GM19463 (cell line): ENCODE results near the gene MUC20.
A peak's percentile ranks its signal among the peaks of the same experiment; 100 is the strongest.
"Not testable (repeated sequence)": the region's sequence is repeated elsewhere in the genome, so short reads cannot be mapped to it uniquely, and the experiment has no call there.

Source experiments
- ATAC-seq: cut with Tn5 transposase; IDR thresholded peaks from one replicate; pipeline ENCODE4 v1.9.1; 2021; ENCODE audit warnings: mild to moderate bottlenecking, moderate library complexity; ENCODE audit not compliant: unreplicated experiment

The MUC20 gene, protein sequence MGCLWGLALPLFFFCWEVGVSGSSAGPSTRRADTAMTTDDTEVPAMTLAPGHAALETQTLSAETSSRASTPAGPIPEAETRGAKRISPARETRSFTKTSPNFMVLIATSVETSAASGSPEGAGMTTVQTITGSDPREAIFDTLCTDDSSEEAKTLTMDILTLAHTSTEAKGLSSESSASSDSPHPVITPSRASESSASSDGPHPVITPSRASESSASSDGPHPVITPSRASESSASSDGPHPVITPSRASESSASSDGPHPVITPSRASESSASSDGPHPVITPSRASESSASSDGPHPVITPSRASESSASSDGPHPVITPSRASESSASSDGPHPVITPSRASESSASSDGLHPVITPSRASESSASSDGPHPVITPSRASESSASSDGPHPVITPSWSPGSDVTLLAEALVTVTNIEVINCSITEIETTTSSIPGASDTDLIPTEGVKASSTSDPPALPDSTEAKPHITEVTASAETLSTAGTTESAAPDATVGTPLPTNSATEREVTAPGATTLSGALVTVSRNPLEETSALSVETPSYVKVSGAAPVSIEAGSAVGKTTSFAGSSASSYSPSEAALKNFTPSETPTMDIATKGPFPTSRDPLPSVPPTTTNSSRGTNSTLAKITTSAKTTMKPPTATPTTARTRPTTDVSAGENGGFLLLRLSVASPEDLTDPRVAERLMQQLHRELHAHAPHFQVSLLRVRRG

DNA sequence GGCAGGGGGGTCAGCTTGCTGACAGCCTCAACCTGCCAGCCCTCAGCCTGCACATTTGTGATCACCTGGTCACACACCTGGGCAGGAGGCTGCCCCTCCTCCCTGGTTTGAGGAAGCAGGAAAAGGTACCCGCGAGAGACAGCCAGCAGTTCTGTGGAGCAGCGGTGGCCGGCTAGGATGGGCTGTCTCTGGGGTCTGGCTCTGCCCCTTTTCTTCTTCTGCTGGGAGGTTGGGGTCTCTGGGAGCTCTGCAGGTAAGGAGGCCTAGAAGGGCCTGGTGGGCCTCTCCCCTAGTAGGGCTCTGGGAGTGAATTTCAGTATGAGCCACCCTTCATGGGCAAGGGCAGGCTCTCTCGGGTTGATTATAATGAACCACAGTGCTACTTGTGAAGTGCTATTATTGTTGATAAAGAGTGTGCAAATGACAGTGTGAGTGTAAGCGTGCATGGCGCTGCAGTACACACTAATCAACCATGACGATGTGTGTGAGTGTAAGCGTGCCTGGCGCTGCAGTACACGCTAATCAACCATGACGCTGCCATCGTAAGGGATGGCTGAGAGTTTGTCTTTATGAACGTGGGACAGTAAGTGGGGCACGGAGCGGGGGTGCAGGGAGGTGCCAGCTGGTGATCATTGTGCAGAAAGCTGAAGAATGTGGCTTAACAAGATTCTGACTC, at the start of gene MUC20:
TSS of gene MUC20 (plus strand) at position 148 of the 676 bp plus-strand sequence. CDS start at position 178, 30 bp downstream.
- ATAC-seq, result not testable (repeated sequence)

DNA sequence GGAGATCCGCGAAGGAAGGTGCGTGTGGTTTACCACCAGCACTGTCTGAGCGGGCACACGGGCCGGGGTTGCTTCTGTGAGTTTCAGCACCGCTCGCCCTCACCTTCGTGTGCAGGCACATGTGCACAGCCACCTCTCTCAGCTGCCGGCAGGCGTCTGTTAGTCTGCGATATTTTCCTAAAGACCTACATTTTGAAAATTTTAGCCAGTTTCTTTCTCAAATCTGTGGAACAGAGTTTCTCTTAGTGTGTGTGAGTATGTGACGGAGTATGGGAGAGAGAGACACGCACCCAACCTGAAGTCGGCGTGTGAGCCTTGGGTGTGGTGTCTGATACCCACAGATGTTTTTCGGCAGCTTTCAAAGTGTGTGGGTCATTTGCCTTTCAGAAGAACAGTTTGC, 49.5 kb upstream of the MUC20 start:
- ATAC-seq, result not testable (repeated sequence)

DNA sequence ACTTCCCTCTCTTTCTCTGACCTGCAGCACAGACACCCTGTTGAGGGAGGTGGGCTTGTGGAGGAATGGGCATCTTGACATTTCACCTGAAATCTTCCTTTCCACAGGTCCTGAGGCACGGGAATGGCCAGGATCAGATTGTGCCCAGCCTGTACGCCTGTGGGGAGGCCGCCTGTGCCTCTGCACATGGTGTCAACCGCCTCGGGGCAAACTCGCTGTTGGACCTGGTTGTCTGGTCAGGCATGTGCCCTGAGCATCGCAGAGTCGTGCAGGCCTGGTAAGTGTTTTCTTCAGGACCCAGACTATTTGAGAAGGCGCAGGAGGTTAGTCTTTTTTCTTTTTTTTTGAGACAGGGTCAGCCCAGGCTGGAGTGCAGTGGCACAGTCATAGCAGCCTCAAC, 47.1 kb upstream of the MUC20 start:
- ATAC-seq, result not testable (repeated sequence)

DNA sequence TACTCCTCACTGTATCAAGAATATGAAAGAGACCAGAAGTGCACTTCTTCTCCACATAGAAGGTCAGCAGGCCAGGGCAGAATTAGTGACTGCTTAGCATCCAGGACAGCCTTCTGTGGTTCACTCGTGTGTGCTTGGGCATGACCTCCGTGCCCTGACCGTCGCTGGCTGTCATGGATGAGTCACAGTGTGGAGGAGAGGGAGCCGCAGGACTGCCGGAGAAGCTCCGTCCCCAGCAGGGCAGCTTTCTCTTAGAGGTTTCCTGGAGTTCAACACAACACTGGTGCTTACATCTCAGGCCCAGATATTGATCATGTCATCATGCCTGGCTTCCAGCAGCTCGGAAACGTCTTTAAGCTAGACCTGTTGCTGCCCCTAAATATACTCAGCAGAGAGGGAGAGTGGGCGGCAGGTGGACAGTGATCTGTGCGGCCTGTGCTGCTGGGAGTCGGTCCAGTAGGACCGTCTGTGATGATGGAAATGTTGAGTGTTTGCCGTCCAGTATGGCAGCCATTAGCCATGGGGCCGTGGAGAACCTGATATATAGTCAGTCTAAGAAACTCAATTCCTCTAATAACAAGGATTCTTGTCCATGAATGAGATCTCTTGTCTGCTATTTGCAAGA, 42.3 kb upstream of the MUC20 start:
- ATAC-seq, result not testable (repeated sequence)

DNA sequence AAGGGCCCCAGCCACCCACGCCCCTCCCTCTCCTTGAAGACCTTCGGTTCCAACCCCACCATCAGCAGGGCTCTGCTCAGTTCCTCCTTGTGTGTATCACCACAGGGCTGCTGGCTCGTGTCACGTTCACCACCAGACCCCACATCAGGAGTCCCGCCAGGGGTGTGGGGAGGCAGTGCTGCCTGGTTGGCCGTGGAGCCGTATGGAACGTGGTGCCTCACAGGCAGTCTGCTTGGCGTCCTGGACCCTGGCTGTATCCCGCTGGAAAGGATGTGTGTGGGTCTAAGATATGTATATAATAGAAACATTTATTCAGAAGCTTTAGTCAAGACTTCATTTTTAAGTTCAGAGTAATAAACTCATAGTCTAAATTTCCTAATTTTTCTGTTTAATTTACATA, 40.1 kb upstream of the MUC20 start:
- ATAC-seq, result not testable (repeated sequence)

DNA sequence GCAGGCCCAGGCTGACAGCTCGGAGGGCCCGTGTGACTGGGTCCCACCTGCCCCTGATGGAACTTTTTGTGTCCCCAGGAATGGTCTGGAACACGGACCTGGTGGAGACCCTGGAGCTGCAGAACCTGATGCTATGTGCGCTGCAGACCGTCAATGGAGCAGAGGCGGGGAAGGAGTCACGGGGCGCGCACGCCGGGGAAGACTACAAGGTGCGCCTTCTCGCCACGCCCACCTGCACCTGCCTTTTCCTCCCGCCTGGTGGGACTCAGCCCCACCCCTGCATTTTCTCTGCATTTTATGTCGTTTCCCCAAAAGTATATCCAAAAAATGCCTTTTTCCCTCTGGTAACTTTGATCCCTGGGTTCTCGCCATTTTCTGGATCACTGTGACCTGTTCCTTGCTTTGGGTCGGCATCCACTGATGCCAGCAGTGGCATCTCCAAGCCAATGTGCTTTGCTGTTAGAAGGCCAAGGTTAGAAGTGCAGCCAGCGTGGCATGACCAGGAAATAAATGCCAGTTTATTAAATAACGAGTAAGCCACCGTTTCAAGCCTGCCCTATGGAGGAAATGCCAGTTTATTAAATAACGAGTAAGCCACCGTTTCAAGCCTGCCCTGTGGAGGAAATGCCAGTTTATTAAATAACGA, 39.2 kb upstream of the MUC20 start:
- not testable (repeated sequence) for ATAC-seq

DNA sequence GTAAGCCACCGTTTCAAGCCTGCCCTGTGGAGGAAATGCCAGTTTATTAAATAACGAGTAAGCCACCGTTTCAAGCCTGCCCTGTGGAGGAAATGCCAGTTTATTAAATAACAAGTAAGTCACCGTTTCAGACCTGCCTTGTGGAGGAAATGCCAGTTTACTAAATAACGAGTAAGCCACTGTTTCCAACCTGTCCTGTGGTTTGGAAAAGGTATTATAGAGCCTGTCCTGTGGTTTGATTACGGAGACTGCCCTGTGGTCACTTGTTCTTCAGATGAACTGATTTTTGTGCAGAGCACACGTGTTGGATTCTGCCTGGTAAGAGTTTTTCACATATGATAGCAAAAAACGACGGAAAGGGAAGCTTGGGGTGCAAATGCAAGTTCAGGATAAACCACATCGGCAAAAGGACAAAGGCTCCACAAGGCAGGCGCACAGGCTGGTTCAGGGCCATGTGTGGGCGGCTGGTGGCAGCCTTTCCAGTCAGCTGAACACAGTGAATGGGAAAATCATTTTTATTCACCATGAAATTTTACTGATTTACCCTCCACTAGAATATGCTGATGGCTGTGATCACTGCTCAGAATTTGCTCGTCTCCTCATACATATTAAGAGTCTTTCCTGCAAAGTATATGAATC, 38.6 kb upstream of the MUC20 start:
- ATAC-seq, result not testable (repeated sequence)

DNA sequence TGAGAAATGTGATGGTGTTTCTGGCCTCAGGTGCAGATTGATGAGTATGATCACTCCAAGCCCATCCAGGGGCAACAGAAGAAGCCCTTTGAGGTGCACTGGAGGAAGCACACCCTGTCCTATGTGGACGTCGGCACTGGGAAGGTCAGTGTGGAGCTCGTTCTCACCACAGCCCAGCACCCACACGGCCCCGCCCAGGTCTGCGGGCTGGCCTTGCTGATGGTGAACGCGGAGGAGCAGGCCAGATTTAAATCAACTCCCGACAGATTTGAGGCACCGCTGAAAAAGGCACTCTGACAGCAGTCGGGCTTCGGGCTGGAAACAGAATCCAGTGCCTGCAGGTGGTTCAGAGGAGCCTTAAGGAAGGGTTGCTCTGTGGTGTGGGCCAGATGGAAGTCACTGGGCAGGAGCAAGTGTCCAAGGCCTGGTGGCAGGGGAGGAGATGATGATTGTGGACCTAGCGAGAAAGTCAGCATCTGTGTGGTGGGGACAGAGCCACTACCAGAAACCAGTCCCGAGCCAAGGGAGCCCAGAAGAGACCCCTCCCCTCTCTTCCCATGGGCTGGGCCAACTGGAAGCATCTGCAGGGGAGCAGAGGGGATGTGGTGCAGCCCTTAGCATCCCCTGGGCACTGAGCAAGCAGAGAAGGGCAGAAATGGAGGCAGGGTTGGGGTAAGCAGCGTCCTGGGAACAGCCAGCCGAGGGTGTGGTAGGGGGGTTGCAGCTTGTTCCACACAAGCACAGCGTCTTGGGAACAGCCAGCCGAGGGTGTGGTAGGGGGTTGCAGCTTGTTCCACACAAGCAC, 36.9 kb upstream of the MUC20 start:
- not testable (repeated sequence) for ATAC-seq

DNA sequence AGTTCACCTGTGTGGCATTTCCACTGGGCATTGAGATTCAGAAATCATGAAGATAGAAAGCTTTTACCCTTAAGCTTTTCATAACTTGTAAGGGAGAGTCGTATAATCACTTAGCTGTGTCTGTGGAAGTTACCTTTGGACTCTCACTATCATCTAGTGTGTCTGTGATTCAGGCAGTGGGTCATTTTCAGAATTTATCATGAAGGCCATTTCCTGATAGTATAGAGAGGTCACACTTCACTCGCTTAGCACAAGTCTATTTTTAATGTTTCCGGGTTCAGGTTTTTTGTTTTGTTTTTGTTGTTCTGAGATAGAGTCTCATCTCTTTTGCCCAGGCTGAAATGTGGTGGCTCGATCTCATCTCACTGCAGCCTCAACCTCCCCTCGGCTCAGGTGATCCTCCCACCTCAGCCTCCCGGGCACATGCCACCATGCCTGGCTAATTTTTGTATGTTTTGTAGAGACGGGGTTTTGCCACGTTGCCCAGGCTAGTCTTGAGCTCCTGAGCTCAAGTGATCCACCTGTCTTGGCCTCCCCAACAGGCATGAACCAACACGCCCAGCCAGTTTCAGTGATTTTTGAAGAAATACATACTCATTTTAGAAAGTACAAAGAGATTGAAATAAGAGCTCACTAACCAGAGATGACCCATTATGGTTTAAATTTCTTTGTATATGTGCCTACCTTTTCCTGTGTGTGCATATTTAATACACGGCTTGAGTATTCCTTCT, 36.1 kb upstream of the MUC20 start:
- peak; percentile 70 for ATAC-seq

DNA sequence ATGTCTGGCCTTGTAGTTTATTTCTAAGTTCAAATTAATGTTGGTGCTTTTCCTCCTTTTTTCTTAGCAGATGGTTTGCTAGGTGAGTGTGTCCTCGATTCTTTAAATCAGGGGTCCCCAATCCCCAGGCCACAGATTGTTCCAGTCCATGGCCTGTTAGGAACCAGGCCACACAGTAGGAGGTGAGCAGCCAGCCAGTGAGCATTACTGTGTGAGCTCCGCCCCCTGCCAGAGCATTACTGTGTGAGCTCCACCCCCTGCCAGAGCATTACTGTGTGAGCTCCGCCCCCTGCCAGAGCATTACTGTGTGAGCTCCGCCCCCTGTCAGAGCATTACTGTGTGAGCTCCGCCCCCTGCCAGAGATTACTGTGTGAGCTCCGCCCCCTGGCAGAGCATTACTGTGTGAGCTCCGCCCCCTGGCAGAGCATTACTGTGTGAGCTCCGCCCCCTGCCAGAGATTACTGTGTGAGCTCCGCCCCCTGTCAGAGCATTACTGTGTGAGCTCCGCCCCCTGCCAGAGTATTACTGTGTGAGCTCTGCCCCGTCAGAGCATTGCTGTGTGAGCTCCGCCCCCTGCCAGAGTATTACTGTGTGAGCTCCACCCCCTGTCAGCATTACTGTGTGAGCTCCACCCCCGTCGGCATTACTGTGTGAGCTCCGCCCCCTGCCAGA, 34.1 kb upstream of the MUC20 start:
- not testable (repeated sequence) for ATAC-seq

DNA sequence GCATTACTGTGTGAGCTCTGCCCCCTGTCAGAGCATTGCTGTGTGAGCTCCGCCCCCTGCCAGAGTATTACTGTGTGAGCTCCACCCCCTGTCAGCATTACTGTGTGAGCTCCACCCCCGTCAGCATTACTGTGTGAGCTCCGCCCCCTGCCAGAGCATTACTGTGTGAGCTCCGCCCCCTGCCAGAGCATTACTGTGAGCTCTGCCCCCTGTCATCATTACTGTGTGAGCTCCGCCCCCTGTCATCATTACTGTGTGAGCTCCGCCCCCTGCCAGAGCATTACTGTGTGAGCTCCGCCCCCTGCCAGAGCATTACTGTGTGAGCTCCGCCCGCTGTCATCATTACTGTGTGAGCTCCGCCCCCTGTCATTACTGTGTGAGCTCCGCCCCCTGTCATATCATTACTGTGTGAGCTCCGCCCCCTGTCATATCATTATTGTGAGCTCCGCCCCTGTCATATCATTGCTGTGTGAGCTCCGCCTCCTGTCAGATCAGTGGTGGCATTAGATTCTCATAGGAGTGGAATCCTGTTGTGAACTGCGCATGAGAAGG, 33.5 kb upstream of the MUC20 start:
- ATAC-seq, result not testable (repeated sequence)

DNA sequence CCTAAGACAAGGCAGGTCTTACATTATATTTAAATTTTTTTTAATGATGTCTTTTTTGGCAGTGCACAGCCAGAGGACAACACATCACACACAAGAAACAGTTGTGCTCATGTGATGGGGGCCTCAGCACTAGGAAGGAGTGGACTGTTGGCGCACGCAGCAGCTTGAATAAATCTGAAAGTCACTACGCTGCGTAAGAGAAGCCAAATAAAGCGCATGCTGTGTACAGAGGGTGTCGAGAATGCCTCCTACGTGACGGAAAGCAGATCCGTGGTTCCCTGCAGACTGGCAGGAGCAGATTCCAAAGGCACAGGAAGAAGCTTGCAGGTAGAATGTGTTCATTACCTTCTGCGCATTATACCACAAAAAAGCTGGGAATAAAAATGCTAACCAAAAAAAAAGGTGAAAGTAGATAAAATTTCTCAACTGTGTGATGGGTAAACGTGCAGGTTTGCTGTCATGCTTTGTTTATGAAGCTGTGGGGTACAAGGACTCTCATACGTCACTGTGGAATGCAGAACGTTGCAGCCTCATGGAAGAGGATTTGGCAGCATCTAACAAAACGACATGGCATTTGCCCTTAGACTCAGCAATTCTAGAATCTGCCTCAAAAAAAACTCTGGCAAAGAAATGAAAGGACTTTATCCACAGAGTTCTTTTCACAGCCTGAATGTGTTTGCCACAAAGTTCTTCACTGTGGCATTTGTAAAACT, 32.2 kb upstream of the MUC20 start:
- not testable (repeated sequence) for ATAC-seq

DNA sequence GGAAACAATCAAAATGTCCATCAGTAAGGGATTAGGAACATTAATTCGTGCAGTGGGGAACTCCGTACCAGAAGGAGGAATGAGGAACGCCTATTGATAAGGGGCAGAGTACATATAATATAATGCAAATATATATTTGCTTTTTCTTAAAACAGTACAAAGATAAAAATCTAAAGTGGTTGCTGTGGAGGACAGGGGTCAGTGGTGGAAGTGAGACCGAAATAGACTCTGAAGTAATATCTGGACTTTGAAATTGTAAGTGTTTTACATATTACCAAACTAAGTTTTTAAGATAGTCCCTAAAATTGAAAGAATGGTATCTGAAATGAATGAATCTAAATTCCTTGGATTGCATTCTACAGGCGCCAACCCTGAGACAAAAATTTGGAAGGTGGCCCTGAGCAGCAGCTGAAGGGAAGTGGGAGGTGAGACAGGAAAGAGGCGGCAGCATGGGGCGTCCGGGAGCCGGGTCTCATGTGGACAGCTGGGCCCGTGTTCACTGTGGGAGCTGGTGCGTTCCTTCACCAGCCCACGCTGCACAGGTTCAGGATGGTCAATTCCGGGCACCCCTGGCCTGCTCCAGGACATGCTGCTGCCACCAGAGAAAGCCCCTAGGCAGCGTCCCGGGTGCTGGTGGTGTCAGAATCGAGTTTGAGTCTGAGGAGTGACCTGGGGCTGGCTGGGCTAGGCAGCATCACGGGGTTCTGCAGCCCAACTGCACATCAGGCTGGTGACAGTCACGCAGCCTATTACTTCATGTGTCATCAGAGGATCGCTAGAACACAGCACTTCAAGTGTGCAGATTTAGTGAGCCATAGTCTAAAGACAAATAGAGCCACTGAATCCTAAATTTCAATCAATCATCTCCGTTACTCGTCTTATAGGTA, 31.4 kb upstream of the MUC20 start:
- ATAC-seq, result not testable (repeated sequence)

DNA sequence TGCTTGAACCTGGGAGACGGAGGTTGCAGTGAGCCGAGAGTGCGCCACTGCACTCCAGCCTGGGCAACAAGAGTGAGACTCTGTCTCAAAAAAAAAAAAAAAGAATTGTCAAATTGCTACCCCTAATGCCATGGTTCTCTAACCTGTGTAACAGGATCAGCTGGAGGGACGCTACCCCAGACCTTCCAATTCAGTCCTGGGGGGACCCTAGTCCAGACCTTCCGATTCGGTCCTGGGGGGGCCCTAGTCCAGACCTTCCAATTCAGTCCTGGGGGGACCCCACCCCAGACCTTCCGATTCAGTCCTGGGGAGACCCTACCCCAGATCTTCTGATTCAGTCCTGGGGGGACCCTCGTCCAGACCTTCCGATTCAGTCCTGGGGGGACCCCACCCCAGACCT, 29.8 kb upstream of the MUC20 start:
- ATAC-seq, result no peak

DNA sequence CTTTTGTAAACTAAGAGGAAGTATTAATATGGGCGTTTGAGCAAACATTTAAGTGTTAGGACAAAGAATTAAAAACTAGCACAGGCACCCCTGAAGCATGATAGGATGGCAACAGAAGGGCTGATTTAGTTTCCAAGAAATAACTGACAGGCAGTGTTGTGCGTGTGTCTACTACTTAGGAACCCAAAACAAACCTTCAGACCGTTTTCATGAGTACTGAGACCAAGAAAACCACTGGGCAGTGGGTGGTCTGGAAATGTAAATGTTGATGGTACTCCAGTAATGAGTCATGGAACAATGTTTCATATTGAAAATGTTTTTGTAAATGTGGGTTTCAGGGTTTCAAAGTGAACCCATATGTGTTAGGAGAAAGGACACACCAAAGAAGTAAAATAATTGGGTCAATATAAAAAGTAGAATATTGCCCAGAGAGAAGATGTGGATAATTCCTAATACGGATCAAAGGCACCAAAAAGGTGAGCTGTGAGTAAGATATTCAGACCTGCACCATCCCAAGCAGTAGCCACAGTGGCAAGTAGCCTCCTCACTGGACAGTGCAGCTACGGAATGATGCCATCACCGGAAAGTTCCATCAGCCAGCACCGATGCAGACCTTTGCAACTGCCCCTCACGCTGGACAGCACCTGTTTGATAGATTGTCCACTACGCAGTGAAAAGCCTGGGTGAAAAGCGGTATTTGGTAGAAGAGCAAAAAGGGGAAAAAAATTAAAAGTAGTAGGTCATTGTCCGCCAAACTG, 29.0 kb upstream of the MUC20 start:
- ATAC-seq, result not testable (repeated sequence)

DNA sequence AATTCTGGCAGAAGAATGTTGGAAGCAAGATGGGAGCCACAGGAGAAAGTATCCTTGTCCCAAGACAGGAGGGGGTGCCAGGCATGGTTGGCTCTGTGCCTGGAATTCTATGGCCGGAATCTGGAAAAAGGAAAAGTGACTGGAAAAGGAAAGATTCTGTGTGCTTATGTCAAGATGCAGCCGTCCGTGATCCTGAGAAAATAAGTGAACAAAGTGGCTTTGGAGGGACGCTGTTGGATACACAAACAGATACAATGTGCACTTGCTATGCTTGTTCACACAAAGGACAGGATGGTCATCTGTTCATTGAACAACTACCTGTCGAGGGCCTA, 28.5 kb upstream of the MUC20 start:
- no peak for ATAC-seq
